Omental fat pad (tissue), 4 donors: Measurements from ENCODE around the gene EFR3B. TPM values are rescaled to one million over a fixed set of nuclear protein-coding genes. Genes with fewer than 3 reads are reported as not detected.

ENCODE experiments used
- ATAC-seq: fragments of 150-250 bp; one replicate; pipeline ENCODE4 v1.9.1; 2016; ENCODE audit warnings: mild to moderate bottlenecking, moderate library complexity; ENCODE audit not compliant: low FRiP score
- DNase-seq: peaks from one replicate; pipeline ENCODE4 v3.0.0-alpha.2; 2019; ENCODE audit warnings: low spot score
- total RNA-seq, 4 donors: library from RNA; depleted of rRNA; stranded (reverse); fragments of >200 nt; gene quantifications; one replicate each; pipeline ENCODE4 v1.1.0, GENCODE V29; 2016
- TF ChIP-seq, protein P1 (sequence below), 3 donors: fragments of 450-650 bp; IDR thresholded peaks; one replicate each; pipeline ENCODE4 v1.5.1; 2016 to 2017; ENCODE audit warnings: antibody characterized with exemption in 3 of 3, mild to moderate bottlenecking in 3 of 3, moderate library complexity in 2 of 3

Gene EFR3B
- total RNA-seq, 4 donors from 2014 or later = 0.63 to 2.2 (median 0.97) TPM

DNA sequence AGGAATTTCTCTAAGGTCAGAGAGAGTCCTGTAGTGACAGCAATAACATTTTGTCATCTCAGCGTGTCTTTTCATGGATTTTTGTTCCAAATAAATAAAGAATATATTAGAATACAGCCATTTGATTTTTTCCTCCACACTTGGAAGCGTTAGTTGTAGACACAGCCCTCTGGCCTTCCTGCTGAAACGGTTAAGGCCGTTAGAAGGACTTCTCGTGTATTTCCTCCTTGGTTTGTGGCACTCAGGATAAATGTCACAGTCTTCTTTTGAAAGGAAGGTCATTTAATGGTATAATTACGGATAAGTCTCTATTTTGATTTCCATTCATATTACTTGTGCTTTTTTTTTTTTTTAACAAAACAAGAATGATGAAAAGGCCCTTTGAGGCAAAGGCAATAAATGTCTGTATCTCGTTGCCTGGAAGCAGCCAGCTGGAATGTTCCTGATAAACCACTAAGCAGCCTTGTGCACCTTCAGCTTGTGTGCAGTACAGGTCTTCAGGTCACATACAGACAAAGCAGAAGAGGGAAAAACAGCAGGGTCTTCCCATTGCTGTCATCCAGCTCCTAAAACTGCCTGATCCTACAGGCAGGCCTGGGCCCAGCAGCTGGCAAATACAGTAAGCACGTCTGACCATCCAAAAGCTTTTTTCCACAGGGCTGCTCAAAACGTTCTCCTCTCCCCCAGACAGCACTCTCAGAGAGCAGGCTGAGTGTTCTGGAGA, 14.4 kb downstream of the EFR3B start:
- TF ChIP-seq, protein P1, sequence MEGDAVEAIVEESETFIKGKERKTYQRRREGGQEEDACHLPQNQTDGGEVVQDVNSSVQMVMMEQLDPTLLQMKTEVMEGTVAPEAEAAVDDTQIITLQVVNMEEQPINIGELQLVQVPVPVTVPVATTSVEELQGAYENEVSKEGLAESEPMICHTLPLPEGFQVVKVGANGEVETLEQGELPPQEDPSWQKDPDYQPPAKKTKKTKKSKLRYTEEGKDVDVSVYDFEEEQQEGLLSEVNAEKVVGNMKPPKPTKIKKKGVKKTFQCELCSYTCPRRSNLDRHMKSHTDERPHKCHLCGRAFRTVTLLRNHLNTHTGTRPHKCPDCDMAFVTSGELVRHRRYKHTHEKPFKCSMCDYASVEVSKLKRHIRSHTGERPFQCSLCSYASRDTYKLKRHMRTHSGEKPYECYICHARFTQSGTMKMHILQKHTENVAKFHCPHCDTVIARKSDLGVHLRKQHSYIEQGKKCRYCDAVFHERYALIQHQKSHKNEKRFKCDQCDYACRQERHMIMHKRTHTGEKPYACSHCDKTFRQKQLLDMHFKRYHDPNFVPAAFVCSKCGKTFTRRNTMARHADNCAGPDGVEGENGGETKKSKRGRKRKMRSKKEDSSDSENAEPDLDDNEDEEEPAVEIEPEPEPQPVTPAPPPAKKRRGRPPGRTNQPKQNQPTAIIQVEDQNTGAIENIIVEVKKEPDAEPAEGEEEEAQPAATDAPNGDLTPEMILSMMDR (IDR thresholded peaks at IDR 0.05) = no peak
- DNase-seq (no peak), ATAC-seq (no peak)

DNA sequence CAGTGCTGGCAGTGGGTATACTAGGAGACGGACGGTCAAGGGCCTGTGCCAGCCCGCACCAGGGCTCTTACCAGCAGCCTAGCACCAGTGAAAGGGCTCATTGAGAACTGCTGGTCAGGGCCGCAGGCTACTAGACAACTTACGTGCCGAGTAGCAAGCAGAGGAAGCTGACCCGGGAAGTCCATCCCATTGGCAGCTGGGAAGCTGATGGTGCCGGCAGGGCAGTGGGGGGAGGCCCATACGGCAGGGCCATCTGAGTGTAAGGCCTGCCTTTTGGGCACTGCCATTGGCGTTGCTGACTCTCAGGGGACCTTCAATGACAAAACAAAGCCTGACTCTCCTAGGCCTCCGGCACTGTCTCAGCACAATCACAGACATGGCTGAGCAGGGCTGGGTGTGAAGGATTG, 20.6 kb downstream of the EFR3B start:
- no peak for ATAC-seq
- TF ChIP-seq, protein P1 (IDR thresholded peaks at IDR 0.05) = no peak
- DNase-seq = no peak

DNA sequence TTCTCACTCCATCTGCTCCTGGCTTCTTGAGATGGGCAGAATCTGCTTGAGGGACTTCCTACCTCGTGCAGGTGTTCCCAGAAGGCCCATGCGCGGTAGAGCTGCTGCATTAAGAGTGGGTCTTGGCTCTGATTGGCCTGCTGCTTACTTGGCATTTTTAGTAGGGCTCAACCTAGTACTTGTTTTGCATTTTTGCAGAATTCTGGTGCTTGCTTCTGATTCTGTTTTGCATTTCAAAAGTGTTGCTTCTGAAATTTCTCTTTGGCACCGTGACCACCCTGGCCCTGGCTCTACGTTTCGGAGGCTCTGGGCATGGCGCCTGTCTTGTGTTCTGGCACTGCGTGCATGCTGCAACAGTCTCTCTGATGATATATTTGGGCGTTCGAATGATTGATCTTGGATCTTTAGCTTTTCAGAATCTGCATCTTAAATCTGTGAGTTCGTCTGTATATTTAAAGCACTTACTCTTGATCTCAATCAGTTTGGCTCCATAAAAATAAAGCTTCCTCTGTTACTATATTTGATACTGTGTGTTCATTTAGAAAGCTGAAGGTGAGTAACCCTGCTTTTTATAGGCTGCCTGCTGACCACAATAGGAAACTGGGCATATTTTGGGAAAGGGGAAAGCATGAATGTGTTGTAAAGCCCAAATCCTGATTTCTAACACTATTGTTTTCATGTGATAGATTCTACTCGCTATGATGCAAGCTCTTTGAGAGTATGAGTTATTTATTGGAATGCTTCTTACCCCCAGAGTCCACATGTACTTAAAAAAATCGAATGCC, 22.2 kb downstream of the EFR3B start:
- DNase-seq (no peak), ATAC-seq (peak; percentile 12)
- TF ChIP-seq, protein P1 (IDR thresholded peaks at IDR 0.05) = no peak

DNA sequence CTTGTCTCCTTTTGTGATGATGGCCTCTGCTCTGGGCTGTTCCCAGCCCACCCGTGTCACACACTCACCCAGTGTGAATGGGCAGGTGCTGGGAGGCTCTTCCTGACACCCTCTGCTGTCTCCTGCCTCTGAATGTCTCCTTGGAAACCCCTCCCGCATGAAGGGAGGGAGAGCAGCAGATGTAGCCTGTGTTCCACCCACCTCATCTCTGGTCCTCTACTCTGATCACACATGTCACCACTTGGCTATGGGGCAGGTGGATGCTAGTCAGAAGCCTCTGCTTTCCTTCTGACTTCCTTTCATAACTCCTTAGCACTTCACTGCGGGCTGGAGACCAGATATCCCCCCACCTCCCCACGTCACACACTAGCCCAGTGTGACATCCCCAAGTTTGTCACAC, 23.9 kb downstream of the EFR3B start:
- DNase-seq = no peak
- TF ChIP-seq, protein P1 (IDR thresholded peaks at IDR 0.05) = no peak
- no peak for ATAC-seq

DNA sequence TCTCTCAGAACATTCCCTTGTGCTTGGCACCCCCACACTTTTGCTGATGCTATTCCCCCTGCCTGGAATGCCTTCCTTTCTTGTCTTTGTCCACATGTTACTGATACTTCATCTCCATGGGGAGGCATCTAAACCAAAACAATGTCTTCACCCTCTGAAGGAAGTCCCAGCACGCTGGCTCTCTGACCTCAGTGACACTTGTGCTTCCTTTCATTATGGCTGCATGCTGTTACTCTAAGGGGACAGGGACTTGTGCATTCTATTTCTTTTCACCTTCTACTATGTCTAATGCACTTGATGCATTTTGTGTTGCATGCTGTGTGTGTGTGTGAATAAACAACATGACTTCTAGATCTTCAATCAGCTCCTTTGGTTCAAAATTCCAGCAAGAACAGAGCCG, 24.6 kb downstream of the EFR3B start:
- TF ChIP-seq, protein P1 (IDR thresholded peaks at IDR 0.05) = no peak
- DNase-seq (no peak), ATAC-seq (no peak)

DNA sequence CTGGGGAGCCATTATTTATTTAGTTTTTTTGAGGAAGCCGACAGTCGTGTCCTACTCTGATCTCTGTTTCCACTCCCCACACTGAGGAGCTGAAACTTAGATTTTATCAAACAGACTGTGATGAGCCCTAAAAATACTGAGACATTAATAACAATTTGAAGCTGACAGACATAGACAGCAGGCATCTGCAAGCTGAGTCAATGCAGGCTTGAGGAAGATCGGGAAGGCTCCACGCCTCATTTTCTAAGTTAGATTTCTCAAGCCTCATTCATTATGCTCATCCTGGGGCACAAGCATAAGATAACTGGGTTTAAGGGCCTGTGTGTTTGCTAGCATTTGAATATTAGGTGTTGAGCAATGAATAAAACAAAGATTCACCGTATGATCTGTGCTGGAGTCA, 26.3 kb downstream of the EFR3B start:
- ATAC-seq = no peak

More for the DNA sequence above, 26.3 kb downstream of the EFR3B start:
- no peak for DNase-seq
- TF ChIP-seq, protein P1 (IDR thresholded peaks at IDR 0.05) = no peak
